Measurements from ENCODE around the gene NCAM1.

Gene NCAM1

DNA sequence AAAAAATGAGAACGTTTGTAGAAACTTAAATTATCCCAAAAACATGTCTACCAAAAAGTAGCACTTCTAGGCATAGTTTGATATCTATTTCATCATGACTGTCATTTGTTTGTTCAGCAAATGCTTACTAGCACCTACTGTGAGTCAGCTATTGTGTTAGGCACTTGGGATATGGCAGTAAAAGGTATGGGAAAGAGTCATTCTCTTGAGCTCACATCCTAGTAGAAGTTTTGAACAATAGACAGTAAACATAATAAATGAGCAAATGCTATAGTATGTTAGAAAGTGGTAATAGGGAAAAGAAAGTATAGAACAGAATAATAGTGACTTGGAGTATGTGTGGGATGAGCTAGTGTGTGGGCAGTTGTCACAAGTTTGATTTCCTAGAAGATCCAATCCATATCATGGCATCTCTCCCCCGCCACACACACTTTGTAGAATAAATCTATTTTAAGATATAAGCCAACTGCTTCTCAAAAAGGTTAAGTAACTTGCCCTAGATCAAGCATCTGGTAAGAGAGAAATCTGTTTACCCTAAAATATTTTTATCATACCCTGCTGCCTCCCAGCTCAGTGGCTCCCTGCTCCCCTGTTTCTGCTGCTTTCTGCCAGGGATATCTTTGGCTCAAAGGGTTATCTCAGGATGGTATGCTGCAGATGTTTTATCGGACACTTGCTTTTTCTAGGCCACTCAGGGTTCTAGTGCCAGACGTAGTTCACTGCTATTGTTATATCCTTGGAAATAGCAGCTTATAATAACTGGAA, 129.7 kb downstream of the NCAM1 start:
- no peak for DNase-seq

DNA sequence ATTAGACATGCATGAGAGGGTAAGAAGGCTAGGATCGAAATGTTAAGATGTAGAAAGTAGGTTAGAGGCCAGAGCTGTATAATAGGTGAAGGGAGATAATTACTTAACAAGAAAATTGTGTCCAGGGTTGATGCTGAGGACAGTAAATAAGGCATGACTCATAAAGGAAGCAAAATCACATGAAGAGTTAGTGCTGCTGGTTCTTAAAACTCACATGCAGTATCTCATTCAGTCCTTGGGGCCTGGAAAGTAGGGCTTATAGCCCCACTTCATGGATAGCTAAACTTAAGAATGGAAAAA, 130.2 kb downstream of the NCAM1 start:
- no peak for DNase-seq

DNA sequence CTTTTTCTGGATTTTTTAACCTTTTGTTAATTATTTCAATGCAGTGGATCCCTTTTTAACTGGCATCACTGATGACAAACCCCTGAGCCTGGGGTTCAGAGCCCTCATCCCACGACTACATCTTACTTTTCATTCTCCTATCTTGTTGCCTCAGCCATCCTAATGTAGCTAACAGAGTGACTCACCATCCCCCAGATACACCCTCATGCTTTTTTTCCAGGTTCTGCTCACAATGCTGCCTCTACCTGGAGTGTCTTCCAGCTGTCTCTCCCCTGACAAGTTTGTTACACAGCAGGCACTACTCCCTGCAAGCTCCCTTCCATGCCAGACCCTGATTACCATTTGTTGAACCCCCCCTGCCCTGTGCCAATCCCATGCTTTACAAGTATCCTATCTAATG, 135.4 kb downstream of the NCAM1 start:
- DNase-seq, result no peak

GRCh38 chr11:113103932-113104690, 142.9 kb downstream of the NCAM1 start:
- no peak for DNase-seq

- DNase-seq, result no peak
These were observed 143.6 kb downstream of the NCAM1 start for GRCh38 chr11:113104691-113105251.

GRCh38 chr11:113105592-113105991, 144.4 kb downstream of the NCAM1 start:
- no peak for DNase-seq

- DNase-seq, result no peak
These were observed 145.3 kb downstream of the NCAM1 start for GRCh38 chr11:113106507-113106906.

DNA sequence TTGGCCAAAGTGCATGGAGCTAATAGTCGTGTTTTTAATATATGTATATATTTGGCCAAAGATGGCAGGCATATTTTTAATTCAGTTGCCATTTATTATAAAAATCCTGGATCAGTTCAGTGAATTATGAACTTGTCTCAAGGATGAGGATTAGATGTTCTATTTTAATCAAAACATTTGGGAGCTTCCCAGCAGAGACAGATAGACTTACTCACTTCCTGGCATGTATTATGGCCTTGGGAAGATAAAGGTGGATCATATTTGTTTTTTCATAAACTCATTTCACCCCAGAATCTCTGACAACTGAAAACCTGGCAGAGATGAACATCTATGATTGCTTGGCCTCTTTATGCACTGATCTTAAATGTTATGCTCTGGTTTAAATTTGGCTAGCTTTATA, 148.8 kb downstream of the NCAM1 start:
- no peak for DNase-seq

DNA sequence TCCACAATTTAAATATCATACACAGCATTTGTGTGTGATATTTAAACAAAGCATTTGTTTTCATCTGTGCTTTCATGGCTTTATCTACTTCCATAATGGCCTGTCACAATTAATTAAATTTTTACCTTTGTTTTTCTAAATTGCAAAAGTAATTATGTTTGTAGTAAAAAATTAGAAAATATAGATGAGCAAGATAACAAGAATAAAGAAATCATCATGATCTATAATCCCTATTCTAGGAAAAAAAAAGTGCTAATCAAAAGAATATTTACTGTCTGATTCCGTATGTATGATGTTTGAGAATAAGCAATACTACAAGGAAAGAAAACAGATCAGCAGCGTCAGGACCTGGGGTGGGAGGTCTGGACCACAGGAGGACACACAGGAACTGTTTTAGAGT, 149.9 kb downstream of the NCAM1 start:
- no peak for DNase-seq

DNA sequence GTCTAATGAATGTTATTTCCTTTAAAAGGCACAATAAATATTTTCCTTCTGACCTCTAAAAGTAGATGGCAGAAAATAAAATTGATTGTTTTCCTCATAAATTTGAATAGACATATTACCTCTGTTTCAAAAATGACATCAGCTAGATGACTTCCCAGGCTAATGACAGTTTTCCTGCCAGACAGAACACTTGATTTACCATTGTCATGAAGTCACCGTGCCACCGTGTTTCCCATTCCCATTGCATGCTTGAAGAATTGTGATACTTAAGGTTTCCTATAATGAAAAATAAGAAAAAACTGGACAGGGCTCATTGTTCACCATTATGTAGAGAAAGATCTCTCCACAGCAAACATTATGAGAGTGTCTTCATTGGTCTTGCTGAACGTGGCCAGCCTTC, 151.1 kb downstream of the NCAM1 start:
- DNase-seq, result no peak

DNA sequence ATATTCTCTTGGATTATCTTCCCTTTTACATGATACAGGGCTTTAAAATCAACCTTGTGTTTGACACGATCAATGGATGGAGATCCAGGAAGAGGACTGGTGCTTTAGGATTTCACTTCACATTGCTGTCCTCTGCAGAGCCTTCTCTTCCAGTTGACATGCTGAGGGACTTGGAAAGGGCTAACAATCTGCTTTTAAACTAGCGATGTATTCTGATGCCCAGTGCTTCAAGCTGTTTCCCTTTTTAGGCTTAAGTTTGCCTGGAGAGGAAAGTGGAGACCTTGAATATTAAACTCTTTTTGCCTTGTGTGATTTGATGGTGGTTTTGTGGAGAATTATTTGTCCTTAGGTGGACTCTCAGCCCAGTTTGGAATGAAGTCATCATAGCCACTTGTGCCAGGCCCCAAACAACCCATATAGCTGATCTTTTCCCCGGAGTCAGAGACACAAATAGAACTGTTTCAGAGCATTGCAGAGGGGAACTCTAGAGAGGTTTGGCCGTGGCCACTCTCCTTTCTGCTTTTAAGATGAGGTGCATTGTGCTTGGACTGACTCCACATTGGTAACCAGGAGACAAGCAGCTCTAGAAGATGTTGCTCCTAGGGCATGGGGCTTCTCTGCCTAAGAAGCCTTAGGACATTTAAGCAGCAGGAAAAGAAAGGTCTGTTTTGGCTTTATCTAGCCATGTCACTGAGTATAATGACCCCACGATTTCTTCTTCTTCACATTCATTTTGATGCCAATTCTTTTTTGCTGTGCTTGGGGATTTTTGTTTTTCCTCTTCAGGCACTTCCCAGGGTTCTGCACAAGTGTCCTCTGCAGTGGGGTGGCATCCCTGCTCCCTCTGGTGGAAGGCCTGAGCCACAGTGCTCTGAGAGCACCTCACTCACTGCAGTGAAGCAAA, 152.8 kb downstream of the NCAM1 start:
- DNase-seq, result no peak

DNA sequence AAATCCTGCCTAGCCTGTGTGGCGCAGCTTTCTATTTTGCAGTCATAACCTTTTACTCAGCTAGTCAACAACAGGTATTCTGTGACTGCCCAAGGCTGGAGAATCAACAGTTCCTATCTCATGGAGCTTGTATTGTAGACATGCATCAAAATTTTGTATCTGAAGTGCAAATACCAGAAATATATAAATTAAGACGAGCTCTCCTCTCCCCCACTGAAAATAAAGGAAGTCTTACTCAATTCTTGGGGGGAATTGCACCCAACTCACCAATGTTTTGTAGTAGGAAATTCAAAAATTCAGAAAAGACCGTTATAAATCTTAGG, 153.4 kb downstream of the NCAM1 start:
- no peak for DNase-seq

GRCh38 chr11:113118104-113118503, 156.9 kb downstream of the NCAM1 start:
- no peak for DNase-seq

- DNase-seq, result no peak
These were observed 157.9 kb downstream of the NCAM1 start for GRCh38 chr11:113119074-113119473.

GRCh38 chr11:113119966-113120736, 158.9 kb downstream of the NCAM1 start:
- DNase-seq, result no peak

DNA sequence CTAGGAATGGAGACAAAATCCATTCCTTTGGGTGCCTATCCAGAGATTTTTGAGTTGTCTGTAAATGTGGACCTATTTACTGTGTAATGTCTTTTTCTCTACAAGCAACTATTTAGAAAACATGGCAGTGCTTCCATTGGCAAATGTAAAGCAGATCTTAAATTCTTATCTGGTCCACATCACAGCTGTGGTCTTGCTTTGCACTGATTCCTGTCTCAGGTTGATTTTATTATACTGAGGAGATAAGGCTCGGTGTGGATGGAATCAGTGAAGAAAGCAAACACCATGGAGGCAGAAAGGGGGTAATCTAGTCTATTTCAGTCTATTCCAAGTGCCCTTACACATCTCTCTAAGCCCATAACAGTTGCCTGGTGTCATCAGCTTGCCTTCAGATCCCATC, 160.5 kb downstream of the NCAM1 start:
- no peak for DNase-seq

- no peak for DNase-seq
These were observed 162.8 kb downstream of the NCAM1 start for GRCh38 chr11:113124006-113124405.

DNA sequence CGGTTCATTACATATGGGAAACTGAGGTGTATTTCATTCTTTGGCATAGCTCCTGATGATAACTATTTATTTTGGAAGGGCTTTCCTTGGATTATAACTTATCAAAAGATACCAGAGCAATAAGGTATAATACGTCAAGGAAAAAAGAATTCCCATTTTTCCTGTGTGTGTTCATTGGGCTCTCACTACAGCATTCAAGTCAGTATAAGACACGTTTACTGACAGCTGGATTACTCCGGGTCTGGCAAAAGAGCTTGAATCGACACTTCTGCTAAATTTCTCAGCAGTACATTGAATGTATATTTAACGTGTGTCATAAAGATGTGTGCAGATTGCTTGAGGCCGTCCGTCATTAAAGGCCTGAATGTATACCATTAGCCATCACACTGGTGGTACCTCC, 163.4 kb downstream of the NCAM1 start:
- no peak for DNase-seq

DNA sequence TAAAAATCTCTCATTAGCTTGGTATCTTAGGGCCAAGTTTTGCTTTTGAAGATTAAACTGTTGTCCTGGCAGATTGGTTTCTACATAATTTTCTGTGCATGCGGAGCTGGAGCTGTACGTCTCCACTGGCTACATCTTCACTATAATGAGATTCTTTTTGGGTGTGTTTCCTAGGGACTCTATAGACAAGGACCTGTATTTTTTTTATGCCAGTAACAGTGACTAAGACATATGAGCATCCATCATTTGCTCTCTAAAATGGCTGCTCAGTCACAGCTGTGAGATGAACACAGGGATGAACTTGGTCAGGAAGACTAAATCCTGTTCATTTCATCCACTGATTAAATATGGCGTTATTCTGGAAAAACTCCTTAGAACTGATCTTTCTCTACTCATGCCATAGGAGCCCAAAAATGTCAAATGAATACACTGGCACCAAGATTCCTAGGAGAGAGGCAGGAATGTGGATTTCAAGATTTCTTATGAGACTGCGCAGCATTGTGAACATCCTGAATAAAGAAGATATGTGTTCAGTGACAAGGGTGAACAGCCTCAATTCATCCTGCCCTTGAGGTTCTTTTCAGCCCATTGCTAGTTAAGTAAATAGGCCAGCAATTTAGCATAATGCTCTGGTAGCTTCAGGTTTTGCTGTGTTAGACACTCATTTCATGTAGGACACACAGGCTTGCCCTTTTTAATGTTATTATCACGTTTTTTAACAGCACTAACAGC, 168.2 kb downstream of the NCAM1 start:
- DNase-seq, result no peak

DNA sequence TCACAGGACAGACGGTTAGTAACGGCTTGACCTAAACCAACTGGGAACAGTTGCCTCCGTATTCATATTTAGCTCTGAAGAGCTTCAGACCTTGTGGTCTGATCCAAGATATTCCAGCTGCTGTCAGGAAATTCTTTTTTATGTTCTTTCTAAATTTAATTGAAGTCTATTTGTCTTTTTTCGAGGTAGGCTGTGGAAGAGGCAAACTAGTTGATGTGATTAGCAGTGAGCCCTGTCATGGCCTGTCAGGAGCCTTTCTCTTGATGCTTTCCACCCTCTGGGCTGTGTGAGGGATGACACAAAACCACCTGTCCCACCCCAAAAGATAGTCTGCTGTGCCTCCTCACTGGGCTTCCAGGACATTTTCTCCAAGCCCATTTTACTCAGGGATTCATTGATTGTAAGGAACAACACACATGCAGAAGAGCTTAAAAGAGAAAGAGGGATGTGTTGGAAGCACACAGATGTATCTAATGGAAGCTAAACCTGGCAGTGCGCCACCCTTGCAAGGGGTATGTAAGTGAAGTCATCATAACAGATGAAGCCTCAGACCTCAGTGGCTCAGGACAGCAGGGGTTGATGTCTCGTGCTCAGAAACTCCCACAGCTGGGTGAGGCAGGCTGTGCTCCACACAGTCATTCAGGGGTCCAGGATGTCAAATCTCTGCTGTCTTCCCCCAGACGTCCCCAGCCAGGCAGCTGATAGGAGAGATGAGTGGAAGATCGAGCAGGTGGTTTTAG, 170.0 kb downstream of the NCAM1 start:
- DNase-seq, result no peak

GRCh38 chr11:113133071-113133470, 171.9 kb downstream of the NCAM1 start:
- DNase-seq, result no peak

Data from activated CD4-positive, alpha-beta T cell treated with anti-CD3 and anti-CD28 coated beads for 4 hours (primary cell).